ENCODE measurements around the gene ZBTB16.

ZBTB16 gene

DNA sequence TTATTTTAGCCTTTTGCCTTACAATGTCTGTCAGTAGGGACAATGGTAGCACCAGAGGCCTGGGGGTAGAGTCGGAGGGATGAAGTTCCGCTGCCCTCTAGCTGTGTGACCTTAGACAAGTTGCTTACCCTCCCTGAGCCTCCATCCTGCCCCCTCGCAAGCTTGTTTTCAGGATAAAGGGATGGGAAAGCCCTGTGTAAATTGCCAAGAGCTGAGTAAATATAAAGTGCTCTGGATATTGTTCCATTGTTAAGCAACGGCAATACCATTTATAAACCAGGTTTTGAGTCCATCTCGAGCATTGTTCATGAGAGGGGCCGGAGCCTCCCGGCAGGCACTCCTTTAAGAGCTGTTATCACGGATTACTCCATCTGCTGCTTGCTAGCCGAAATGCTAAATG lies 72.9 kb downstream of the ZBTB16 start:
- Histone ChIP-seq H3K4me1 (ENCODE audit: low read length) (0 out of 2 replicates have a peak, but pooled peaks cover 11% of the 10 kb centered on the region), H3K36me3 (replicated peaks; ENCODE audit: insufficient read depth, low read length) (no peaks in the 10 kb centered on the region), H3K4me2 (ENCODE audit: low read depth, low read length) (no peak overlapping the region), H3K4me3 (ENCODE audit: low read length) (no peak overlapping the region), H3K9ac (ENCODE audit: low read length) (no peak overlapping the region), H4K20me1 (ENCODE audit: insufficient read depth, low read length) (no peaks in the 10 kb centered on the region), H3K9me3 (replicated peaks; ENCODE audit: insufficient read depth, low read length) (no peaks in the 10 kb centered on the region), H3F3A (ENCODE audit: insufficient read depth, low read length) (no peaks in the 10 kb centered on the region), H3K27ac (ENCODE audit: low read length) (no peak overlapping the region), H3K9me2 (replicated peaks; ENCODE audit: insufficient read depth, low read length) (no peaks in the 10 kb centered on the region), H3K27me3 (replicated peaks; ENCODE audit: insufficient read depth, low read length) (no peaks in the 10 kb centered on the region), H3K79me2 (ENCODE audit: low read length) (no peaks in the 10 kb centered on the region), H2AFZ (ENCODE audit: low read length) (no peak overlapping the region)
- DNase-seq: no peak
- TF ChIP-seq CTCF (IDR thresholded peaks at IDR 0.05; ENCODE audit: low read length) (no peak), EZH2phosphoT487 (IDR thresholded peaks at IDR 0.05; ENCODE audit: low read length) (no peak), EZH2 (optimal IDR thresholded peaks at IDR 0.05; ENCODE audit: low read depth, low read length) (no peak)

- Histone ChIP-seq H3K27ac (ENCODE audit: low read length) (no peak overlapping the region), H3K36me3 (replicated peaks; ENCODE audit: insufficient read depth, low read length) (no peaks in the 10 kb centered on the region), H3K9me2 (replicated peaks; ENCODE audit: insufficient read depth, low read length) (no peaks in the 10 kb centered on the region), H3K27me3 (replicated peaks; ENCODE audit: insufficient read depth, low read length) (no peaks in the 10 kb centered on the region), H3K79me2 (ENCODE audit: low read length) (no peaks in the 10 kb centered on the region), H2AFZ (ENCODE audit: low read length) (no peak overlapping the region), H3K4me1 (ENCODE audit: low read length) (0 out of 2 replicates have a peak, but pooled peaks cover 11% of the 10 kb centered on the region), H3K4me3 (ENCODE audit: low read length) (no peak overlapping the region), H3K9me3 (replicated peaks; ENCODE audit: insufficient read depth, low read length) (no peaks in the 10 kb centered on the region), H3K4me2 (ENCODE audit: low read depth, low read length) (no peak overlapping the region), H3F3A (ENCODE audit: insufficient read depth, low read length) (no peaks in the 10 kb centered on the region), H3K9ac (ENCODE audit: low read length) (no peak overlapping the region), H4K20me1 (ENCODE audit: insufficient read depth, low read length) (no peaks in the 10 kb centered on the region)
- no peak for DNase-seq
- TF ChIP-seq CTCF (IDR thresholded peaks at IDR 0.05; ENCODE audit: low read length): no peak
- no peak for TF ChIP-seq EZH2phosphoT487 (IDR thresholded peaks at IDR 0.05; ENCODE audit: low read length)
- no peak for TF ChIP-seq EZH2 (optimal IDR thresholded peaks at IDR 0.05; ENCODE audit: low read depth, low read length)
Measured at GRCh38 chr11:114132944-114133394, 73.5 kb downstream of the ZBTB16 start.

DNA sequence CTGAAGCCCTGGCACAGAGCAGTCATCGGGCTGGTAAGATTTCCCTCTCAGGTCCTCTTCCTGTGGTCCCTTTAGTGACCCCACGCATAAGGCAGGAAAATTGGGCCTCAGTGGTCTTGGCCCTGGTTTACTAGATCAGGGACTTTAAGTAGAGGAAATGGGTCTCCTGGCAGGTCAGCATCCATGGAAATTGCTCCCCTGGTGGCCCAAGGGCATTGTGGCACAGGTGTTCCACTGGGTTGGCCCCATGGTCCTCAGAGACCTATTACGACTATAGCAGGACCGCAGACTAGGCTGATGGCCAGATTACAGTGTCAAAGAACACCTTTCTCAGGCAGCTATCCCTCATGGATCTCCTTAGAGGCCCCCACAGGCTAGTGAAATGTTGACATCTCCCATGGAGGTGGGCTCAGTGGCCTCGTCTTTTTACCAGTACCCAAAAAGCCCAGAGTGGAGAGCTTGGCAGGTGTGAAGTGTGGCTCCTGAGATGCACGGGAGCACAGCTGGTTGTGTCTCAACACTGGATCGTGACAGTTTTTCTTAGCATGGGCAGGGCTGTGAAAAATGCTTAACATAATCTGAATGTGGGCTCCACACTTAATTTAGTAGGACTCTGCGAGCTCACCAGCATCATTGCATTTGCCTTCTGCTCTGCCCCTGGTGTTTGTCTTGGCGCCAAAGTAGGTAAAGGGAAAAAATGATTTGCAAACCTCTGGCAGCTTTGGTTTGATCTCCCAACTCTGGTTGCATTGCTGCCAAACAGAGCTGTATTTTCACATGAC lies 74.2 kb downstream of the ZBTB16 start:
- H3K36me3 ChIP-seq (replicated peaks; ENCODE audit: insufficient read depth, low read length): no peaks in the 10 kb centered on the region
- 0 out of 2 replicates have a peak, but pooled peaks cover 11% of the 10 kb centered on the region for H3K4me1 ChIP-seq (ENCODE audit: low read length)
- H3K4me2 ChIP-seq (ENCODE audit: low read depth, low read length): no peak overlapping the region
- no peak overlapping the region for H3K27ac ChIP-seq (ENCODE audit: low read length)
- no peaks in the 10 kb centered on the region for H4K20me1 ChIP-seq (ENCODE audit: insufficient read depth, low read length)
- TF ChIP-seq CTCF (IDR thresholded peaks at IDR 0.05; ENCODE audit: low read length) (no peak), EZH2phosphoT487 (IDR thresholded peaks at IDR 0.05; ENCODE audit: low read length) (no peak), EZH2 (optimal IDR thresholded peaks at IDR 0.05; ENCODE audit: low read depth, low read length) (no peak)
- no peak overlapping the region for H3K9ac ChIP-seq (ENCODE audit: low read length)
- H3K9me3 ChIP-seq (replicated peaks; ENCODE audit: insufficient read depth, low read length): no peaks in the 10 kb centered on the region
- no peaks in the 10 kb centered on the region for H3K79me2 ChIP-seq (ENCODE audit: low read length)
- H3K4me3 ChIP-seq (ENCODE audit: low read length): no peak overlapping the region
- H3K9me2 ChIP-seq (replicated peaks; ENCODE audit: insufficient read depth, low read length): no peaks in the 10 kb centered on the region
- H2AFZ ChIP-seq (ENCODE audit: low read length): no peak overlapping the region
- no peak for DNase-seq
- no peaks in the 10 kb centered on the region for H3F3A ChIP-seq (ENCODE audit: insufficient read depth, low read length)
- no peaks in the 10 kb centered on the region for H3K27me3 ChIP-seq (replicated peaks; ENCODE audit: insufficient read depth, low read length)

Data from MM.1S (cell line).